G401 (cell line): ENCODE measurements around the gene MCM5. TPM values are rescaled to one million over a fixed set of nuclear protein-coding genes. Genes with fewer than 3 reads are reported as not detected.
A peak's percentile ranks its signal among the peaks of the same experiment; 100 is the strongest.
"Not testable (repeated sequence)": the region's sequence is repeated elsewhere in the genome, so short reads cannot be mapped to it uniquely, and the experiment has no call there.

Source experiments
- DNase-seq: peaks from one replicate; pipeline ENCODE4 v3.0.0-alpha.2; 2015; ENCODE audit warnings: low spot score
- in situ Hi-C: cut with HindIII; loops from 2 replicates; pipeline ENCODE4 v1.10.0; 2016; ENCODE audit warnings: low sequenced_read_pairs, mixed read lengths
- total RNA-seq: library from RNA; depleted of rRNA; stranded (reverse); fragments of >200 nt; shearing (Covaris generic); gene quantifications from 2 replicates; pipeline ENCODE4 v1.2.3, GENCODE V29; 2014

MCM5 gene
- total RNA-seq, 1 experiment from 2014 or later = 200 TPM

DNA sequence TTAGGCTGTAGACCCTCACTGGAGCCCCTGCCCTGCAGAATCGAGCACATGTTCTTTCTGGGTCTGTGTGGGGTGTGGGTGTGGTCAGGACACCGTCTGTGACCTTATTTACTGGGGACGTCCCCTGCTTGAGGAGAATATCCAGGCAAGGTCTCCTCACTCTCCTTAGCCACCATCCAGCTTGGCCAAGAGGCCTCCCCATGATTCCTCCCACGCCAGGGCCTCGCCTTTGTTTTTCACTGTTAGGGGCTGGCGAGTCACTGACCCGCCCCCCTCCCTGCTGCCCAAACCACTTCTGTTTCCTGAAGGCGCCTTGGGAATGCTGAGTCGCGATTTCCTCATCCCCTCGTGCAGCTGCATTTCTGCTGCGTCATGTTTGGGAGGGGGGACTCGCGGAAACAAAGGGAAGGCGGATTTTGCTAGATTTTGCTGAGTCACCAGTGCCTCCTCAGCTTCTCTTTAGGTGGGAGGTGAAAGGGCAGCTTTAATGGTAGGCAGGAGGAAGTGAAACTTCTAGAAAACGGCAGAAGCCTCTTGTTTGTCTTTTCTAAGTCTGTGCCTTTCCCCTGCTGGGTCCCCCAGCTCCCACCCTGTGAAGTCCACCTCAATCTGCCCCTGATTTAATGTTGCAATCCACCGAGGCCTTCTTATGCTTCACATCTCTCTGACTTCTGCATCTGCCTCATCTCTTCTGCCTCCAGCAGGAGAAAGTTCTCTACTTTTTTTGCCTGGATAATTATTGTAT is 23.0 kb upstream of the MCM5 start:
- peak; percentile 59 for DNase-seq
- in situ Hi-C loops = no loop called here

- in situ Hi-C loops = no loop called here
- DNase-seq = no peak
These were observed 22.2 kb upstream of the MCM5 start for GRCh38 chr22:35377735-35378134.

DNA sequence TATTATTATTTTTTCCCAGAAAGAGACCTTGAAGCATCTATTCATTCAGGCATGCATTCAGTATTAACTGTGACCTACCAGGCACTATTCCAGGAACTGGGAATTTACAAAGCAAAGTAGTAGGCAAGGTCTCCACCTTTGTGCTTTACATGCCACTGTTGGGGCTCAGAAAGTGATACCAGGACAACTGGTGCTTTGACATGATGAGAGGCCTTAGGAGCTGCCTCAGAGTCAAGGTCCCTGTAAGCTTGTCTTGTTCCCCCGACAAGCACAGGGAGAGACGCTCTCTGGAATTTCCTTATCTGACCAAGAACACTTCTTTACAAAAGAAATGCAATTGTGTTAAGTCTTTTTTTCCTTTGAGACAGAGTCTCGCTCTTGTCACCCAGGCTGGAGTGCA is 21.3 kb upstream of the MCM5 start:
- no peak for DNase-seq
- in situ Hi-C loops = no loop called here

DNA sequence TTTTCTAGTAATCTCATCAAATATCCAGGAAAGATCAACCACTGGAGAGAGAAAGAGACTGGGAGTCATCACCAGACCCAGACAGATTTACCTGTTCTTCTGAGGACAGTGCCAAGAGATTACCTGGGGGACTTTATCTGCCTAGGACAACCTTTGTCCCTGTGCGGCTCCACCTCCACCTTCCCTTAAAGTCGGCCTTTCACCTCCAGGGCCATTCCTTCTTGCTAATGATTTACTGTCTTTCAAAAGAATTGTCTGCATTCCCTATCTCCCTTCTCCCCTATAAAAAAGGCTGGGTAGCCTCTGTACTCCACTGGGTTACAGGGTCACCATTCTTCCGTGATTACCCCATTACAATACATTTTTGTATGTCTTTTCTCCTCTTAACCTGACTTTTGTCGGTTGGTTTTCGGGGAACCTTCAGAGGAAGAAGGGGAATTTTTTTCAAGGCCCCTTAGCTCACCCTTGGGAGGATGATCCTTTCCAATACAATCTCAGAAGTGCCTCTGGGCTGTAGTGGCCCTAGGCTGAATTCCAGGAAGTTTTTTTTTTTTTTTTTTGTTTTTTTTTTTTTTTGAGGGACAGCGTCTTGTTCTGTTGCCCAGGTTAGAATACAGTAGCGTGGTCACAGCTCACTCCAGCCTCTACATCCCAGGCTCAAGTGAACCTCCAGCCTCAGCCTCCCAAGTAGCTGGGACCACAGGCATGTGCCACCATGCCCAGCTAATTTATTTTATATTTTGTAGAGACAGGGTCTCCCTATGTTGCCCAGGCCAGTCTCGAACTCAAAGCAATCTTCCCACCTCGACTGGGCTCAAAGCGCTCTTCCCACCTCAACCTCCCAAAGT is 20.6 kb upstream of the MCM5 start:
- in situ Hi-C loops = no loop called here
- DNase-seq = no peak

DNA sequence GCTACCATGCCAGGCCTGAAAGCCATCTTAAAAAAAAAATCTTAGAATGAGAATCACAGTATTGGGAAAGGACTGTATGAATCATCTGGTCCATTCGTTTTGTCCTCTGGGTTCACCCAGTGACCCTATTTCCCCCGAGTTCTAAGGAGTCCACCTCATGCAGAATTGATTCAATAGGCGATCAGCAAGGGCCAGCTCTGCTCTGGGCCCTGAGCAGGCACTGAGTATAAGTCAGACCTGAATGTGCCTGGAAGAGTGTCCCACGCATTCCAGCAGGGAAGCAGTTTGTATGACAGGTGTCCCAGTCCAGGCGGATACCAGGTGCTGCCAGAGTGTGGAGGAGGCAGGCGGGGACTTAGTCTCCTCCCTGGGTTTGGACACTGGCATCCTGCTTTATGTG is 19.9 kb upstream of the MCM5 start:
- no peak for DNase-seq
- in situ Hi-C loops = no loop called here

GRCh38 chr22:35380537-35381423 is 19.2 kb upstream of the MCM5 start, which contains the start of gene HMOX1:
Gene HMOX1 (plus strand): TSS chr22:35381096. CDS start chr22:35381174, 78 bp downstream.
- peak; percentile 55 for DNase-seq
- in situ Hi-C loops = no loop called here

- in situ Hi-C loops = no loop called here
- DNase-seq = no peak
These were observed 18.4 kb upstream of the MCM5 start for GRCh38 chr22:35381424-35382009.

DNA sequence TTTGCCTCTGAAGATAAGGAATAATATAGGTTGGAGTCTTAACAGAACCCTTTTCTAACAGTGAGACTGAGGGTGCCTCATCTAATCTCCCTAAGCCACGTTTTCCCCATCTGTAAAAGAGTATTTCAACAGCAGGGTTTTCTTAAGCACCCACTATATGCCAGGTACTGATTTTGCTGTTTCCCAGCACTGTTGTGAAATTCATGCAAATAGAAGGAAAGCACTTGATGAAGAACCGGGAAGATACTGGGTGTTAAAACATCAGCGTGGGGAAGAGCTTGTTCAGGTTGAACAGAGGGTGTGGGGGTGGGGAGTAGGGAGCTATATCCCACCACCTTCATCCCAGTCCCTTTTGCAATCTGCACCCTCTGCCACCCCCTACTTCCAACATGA is 16.3 kb upstream of the MCM5 start:
- no peak for DNase-seq
- in situ Hi-C loops = no loop called here

DNA sequence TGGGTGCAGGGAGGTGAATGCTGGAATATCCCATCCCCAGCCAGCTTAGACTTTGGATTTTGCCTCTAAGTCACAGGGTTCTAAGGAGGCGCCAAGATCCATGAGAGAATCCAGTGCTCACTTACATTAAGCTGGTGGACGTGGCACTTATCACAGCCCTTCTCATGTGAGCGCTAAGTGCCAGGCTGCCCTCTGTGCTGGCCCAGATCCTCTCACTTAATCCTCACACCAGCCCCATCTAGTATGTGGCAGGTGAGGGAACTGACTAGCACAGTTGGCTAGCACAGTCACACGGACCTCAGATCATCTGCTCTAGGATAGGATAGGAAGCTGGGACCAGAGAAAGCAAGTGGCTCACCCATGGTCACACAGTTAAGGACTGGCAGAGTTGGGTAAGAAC is 15.4 kb upstream of the MCM5 start:
- DNase-seq = no peak
- in situ Hi-C loops = no loop called here

GRCh38 chr22:35384975-35385588 is 14.9 kb upstream of the MCM5 start:
- DNase-seq = no peak
- in situ Hi-C loops = no loop called here

DNA sequence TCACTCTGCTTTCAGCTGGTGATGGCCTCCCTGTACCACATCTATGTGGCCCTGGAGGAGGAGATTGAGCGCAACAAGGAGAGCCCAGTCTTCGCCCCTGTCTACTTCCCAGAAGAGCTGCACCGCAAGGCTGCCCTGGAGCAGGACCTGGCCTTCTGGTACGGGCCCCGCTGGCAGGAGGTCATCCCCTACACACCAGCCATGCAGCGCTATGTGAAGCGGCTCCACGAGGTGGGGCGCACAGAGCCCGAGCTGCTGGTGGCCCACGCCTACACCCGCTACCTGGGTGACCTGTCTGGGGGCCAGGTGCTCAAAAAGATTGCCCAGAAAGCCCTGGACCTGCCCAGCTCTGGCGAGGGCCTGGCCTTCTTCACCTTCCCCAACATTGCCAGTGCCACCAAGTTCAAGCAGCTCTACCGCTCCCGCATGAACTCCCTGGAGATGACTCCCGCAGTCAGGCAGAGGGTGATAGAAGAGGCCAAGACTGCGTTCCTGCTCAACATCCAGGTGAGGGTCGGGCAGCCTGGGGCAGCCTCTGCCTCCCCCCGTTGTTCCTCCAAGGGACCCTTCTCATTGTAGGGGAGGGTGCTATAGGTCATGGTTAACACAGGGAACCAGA is 13.2 kb upstream of the MCM5 start:
- no peak for DNase-seq
- in situ Hi-C loops = no loop called here

DNA sequence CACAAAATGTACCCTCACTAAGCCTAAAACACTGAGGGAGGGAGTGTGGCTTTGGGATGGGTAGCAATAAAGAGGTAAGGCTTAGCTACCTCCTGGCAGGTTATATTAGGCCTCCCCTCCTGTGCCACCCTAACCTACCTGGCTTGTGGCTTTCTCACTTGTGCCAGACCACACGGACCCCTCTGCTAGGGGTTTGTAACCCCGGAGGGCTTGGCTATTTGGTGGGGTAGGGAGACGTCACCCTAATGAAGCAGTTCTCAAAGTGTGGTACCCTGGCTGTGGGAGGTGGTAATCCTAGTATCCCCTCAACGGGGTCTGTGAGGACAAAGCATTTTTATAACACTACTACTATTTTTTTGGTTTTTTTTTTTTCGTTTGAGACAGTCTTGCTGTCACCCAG is 9.0 kb upstream of the MCM5 start:
- DNase-seq = no peak
- in situ Hi-C loops = no loop called here

- in situ Hi-C loops = no loop called here
- no peak for DNase-seq
These were observed 7.6 kb upstream of the MCM5 start for GRCh38 chr22:35392357-35392756.

DNA sequence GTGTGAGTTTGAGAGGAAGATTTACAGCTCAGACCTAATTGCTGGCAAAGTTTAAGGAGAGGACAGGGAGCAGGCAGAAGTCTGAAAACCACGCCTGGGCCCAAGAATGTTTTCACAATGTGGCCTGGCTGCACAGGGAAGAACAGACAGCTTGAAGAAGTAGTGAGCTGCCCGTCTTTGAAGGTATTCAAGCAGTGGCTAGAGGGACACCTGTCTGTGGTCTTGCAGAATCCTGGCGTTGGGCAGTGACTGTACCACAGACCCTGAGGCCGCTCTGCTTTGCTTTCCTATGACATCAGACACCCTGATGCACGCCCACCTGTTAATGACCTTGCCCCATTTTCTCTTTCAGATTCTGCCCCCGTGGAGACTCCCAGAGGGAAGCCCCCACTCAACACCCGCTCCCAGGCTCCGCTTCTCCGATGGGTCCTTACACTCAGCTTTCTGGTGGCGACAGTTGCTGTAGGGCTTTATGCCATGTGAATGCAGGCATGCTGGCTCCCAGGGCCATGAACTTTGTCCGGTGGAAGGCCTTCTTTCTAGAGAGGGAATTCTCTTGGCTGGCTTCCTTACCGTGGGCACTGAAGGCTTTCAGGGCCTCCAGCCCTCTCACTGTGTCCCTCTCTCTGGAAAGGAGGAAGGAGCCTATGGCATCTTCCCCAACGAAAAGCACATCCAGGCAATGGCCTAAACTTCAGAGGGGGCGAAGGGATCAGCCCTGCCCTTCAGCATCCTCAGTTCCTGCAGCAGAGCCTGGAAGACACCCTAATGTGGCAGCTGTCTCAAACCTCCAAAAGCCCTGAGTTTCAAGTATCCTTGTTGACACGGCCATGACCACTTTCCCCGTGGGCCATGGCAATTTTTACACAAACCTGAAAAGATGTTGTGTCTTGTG is 6.6 kb upstream of the MCM5 start:
- in situ Hi-C loops = no loop called here
- no peak for DNase-seq

DNA sequence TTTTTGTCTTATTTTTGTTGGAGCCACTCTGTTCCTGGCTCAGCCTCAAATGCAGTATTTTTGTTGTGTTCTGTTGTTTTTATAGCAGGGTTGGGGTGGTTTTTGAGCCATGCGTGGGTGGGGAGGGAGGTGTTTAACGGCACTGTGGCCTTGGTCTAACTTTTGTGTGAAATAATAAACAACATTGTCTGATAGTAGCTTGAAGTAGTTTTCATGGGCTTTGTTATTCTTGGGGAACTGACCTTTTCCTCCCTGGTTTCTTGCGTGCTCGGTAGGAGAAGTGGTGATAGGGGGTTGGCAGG is 6.0 kb upstream of the MCM5 start:
- in situ Hi-C loops = no loop called here
- DNase-seq = no peak

DNA sequence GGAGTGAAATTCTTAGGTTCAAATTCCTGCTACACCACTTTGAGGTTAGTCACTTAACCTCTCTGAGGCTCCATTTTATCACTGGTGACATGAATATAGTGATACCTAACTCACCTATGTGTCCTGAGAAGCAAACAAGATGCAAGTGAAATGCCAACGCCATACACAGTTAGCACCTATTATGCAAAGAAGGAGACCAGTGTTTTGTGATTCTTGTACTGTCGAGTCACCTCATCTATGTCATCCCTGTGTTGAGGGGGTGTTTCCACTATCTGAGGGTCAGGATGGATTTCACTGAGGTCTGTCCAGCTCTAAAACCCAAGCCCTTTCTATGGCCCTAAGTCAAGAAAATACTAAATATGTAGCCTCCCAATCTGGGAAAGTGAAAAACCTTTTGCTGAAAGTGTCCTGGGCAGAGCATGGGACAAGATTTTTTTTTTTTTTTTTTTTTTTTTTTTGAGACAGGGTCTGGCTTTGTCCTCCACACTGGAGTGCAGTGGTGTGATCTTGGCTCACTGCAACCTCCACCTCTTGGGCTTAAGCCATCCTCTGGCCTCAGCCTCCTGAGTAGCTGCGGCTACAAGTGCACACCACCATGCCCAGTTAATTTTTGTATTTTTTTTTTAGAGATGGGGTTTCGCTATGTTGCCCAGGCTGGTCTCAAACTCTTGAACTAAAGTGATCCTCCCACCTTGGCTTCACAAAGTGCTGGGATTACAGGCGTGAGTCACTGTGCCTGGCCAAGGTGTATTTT is 5.0 kb upstream of the MCM5 start:
- in situ Hi-C loops = no loop called here
- DNase-seq = no peak

GRCh38 chr22:35396622-35397021 is 3.3 kb upstream of the MCM5 start:
- DNase-seq, in situ Hi-C loops: not testable (repeated sequence)
